Activated CD8-positive, alpha-beta T cell treated with anti-CD3 and anti-CD28 coated beads for 36 hours (primary cell): Measurements from ENCODE around the gene SMPDL3B. TPM values are rescaled to one million over a fixed set of nuclear protein-coding genes. Genes with fewer than 3 reads are reported as not detected.

Source experiments
- ATAC-seq: fragments of 200-7000 bp; cut with Tn5 transposase; one replicate; pipeline ENCODE4 v1.10.0; 2021; ENCODE audit warnings: mild to moderate bottlenecking, moderate library complexity
- CTCF ChIA-PET: fragments of 350-600 bp; sonication (Branson Sonifier 250); formaldehyde crosslinking; loops from one replicate; lab custom pipeline; 2021; ENCODE audit warnings: antibody characterized with exemption; lab: Charles Lee
- POLR2A ChIA-PET: fragments of 350-600 bp; sonication (Branson Sonifier 250); formaldehyde crosslinking; loops from one replicate; lab custom pipeline; 2021; ENCODE audit warnings: antibody characterized with exemption; lab: Charles Lee
- DNase-seq: peaks from one replicate; pipeline ENCODE4 v3.0.0-alpha.2; 2020
- H3K27ac Mint-ChIP-seq: one replicate; pipeline ENCODE4 v1.8.0; 2021; ENCODE audit warnings: mild to moderate bottlenecking, mixed read lengths
- H3K27me3 Mint-ChIP-seq: one replicate; pipeline ENCODE4 v1.8.0; 2021; ENCODE audit warnings: mixed read lengths
- H3K36me3 Mint-ChIP-seq: one replicate; pipeline ENCODE4 v1.8.0; 2021; ENCODE audit warnings: low read depth, mixed read lengths
- H3K4me1 Mint-ChIP-seq: one replicate; pipeline ENCODE4 v1.8.0; 2021; ENCODE audit warnings: low read depth, mixed read lengths
- H3K4me3 Mint-ChIP-seq: one replicate; pipeline ENCODE4 v1.8.0; 2021; ENCODE audit warnings: mild to moderate bottlenecking, moderate library complexity, mixed read lengths
- H3K9me3 Mint-ChIP-seq: one replicate; pipeline ENCODE4 v1.8.0; 2021; ENCODE audit warnings: mixed read lengths
- intact Hi-C: fragments of 100-400 bp; cut with micrococcal nuclease; formaldehyde crosslinking; loops from one replicate; pipeline ENCODE4 v1.10.0; 2022
- total RNA-seq, 2 experiments: library from RNA; stranded (reverse); gene quantifications; one replicate each; pipeline ENCODE4 v1.2.3, GENCODE V29; 2021
- TF ChIP-seq, protein P1 (sequence below): fragments of 200-600 bp; IDR thresholded peaks from one replicate; pipeline ENCODE4 v1.8.0; 2022; ENCODE audit warnings: antibody characterized with exemption, mild to moderate bottlenecking

Gene SMPDL3B
- total RNA-seq, 2 experiments from 2014 or later, result 0.27 to 0.38 TPM

DNA sequence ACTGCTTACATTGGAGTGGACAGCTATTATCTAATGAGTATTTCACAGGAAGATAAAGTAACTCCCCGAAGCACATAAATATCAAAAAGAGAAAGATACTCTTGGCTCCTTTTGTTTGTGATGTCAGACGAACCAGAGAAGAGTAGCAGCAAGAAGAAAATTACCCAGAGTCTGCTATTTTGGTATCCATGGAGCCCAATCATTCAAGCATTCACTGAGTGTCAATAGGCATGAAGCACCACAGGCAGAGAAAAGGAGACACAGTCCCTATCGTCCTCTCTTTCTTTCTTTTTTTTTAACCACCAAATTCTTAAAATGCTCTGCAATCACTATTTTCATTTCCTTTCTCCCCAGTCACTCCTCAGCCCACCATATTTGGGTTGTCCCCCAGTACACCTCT lies 40.3 kb upstream of the SMPDL3B start:
- POLR2A ChIA-PET, result interaction anchor here (1.2 to 1.3 kb wide), 2 partner anchors 10 to 15 kb away, joined by 3 to 4 read pairs; no protein-coding TSS in a partner anchor
- CTCF ChIA-PET, result no interaction called here
- ATAC-seq, result no peak
- no peak for DNase-seq
- Mint-ChIP-seq H3K27ac (peak overlapping the region; percentile 73), H3K9me3 (no peaks in the 10 kb centered on the region), H3K36me3 (peaks cover 47% of the 10 kb centered on the region), H3K4me3 (no peak overlapping the region), H3K4me1 (peaks cover 27% of the 10 kb centered on the region), H3K27me3 (no peaks in the 10 kb centered on the region)
- intact Hi-C loops, result no loop called here
- TF ChIP-seq, protein P1, sequence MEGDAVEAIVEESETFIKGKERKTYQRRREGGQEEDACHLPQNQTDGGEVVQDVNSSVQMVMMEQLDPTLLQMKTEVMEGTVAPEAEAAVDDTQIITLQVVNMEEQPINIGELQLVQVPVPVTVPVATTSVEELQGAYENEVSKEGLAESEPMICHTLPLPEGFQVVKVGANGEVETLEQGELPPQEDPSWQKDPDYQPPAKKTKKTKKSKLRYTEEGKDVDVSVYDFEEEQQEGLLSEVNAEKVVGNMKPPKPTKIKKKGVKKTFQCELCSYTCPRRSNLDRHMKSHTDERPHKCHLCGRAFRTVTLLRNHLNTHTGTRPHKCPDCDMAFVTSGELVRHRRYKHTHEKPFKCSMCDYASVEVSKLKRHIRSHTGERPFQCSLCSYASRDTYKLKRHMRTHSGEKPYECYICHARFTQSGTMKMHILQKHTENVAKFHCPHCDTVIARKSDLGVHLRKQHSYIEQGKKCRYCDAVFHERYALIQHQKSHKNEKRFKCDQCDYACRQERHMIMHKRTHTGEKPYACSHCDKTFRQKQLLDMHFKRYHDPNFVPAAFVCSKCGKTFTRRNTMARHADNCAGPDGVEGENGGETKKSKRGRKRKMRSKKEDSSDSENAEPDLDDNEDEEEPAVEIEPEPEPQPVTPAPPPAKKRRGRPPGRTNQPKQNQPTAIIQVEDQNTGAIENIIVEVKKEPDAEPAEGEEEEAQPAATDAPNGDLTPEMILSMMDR, result no peak

DNA sequence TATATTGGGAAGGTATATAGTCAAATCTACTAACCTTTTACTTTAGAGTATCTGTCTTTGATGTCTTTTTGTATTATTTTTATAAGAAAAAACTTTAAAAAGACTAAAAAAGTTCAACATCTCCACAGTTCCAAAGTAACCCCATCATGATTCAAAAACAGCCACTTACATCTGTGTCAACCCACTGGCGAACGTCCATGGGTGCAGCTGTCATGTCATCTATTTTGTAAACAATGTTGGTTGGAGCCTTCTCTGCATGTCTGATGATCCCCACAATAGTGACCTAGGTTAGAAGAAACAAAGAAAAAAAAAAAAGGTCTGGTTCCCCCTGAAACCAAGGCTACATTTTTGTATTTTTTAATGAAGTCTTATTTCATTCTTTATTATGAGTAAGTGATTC lies 28.0 kb upstream of the SMPDL3B start:
- Mint-ChIP-seq H3K36me3 (peaks cover 49% of the 10 kb centered on the region), H3K27me3 (no peaks in the 10 kb centered on the region), H3K4me1 (peaks cover 2% of the 10 kb centered on the region), H3K9me3 (no peaks in the 10 kb centered on the region), H3K4me3 (no peak overlapping the region), H3K27ac (no peak overlapping the region)
- no peak for ATAC-seq
- intact Hi-C loops, result no loop called here
- CTCF ChIA-PET, result interaction anchor here (1.0 kb wide), 1 partner anchor 15 kb away, joined by 3 read pairs; no protein-coding TSS in a partner anchor
- no peak for DNase-seq
- TF ChIP-seq, protein P1, result no peak
- POLR2A ChIA-PET, result no interaction called here

DNA sequence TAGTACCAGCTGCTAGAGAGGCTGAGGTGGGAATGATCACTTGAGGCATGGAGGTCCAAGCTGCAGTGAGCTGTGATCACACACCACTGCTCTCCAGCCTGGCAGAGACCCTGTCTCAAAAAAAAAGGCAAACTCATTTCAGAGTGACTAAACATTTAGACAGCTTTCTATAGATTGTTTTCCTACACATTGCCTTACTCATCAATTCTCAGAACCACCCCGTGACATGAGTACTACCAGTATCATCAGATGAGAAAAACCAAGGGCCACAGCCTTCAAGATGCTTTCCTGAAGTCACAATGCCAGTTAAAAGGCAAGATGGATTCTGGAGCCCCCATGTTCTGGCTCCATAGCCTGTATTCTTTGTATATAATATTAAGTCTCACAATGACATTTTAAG lies 22.4 kb upstream of the SMPDL3B start:
- peak overlapping the region; percentile 85 for H3K27ac Mint-ChIP-seq
- ATAC-seq (no peak), DNase-seq (no peak)
- H3K36me3 Mint-ChIP-seq, result peaks cover 41% of the 10 kb centered on the region
- TF ChIP-seq, protein P1, result no peak
- peak overlapping the region; percentile 43 for H3K4me3 Mint-ChIP-seq
- no peaks in the 10 kb centered on the region for H3K27me3 Mint-ChIP-seq
- peaks cover 16% of the 10 kb centered on the region for H3K4me1 Mint-ChIP-seq
- intact Hi-C loops, result no loop called here
- ChIA-PET POLR2A (interaction anchor here (1.0 kb wide), 1 partner anchor 21 kb away, joined by 3 read pairs; no protein-coding TSS in a partner anchor), CTCF (interaction anchor here (1.4 kb wide), 1 partner anchor 28 kb away, joined by 4 read pairs; no protein-coding TSS in a partner anchor)
- peaks cover 3% of the 10 kb centered on the region for H3K9me3 Mint-ChIP-seq

DNA sequence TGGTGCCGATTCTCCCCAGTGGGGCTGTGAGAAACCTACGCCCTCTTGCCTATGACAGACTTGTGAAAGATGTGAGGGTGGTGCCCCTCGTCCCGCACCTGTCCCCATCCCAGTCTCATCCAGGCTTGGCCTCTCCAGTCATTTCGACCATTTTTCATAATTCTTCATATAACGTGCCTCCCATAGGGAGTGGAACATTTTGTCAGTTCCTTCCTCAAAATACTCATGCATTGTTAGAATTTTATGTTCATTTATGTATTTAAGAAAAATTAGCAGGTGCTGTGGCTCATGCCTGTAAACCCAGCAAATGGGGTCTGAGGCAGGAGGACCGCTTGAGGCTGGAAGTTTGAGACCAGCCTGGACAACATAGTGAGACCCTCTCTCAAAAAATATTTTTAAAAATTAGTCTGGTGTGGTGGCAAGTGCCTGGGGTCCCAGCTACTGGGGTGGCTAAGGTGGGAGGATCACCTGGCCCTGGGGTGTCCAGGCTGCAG lies 19.7 kb upstream of the SMPDL3B start:
- POLR2A ChIA-PET, result no interaction called here
- no peak for DNase-seq
- no peaks in the 10 kb centered on the region for H3K27me3 Mint-ChIP-seq
- peak overlapping the region; percentile 99 for H3K4me3 Mint-ChIP-seq
- TF ChIP-seq, protein P1, result no peak
- peaks cover 29% of the 10 kb centered on the region for H3K36me3 Mint-ChIP-seq
- peaks cover 16% of the 10 kb centered on the region for H3K4me1 Mint-ChIP-seq
- peaks cover 3% of the 10 kb centered on the region for H3K9me3 Mint-ChIP-seq
- no peak for ATAC-seq
- CTCF ChIA-PET, result no interaction called here
- H3K27ac Mint-ChIP-seq, result peak overlapping the region; percentile 100
- intact Hi-C loops, result no loop called here

DNA sequence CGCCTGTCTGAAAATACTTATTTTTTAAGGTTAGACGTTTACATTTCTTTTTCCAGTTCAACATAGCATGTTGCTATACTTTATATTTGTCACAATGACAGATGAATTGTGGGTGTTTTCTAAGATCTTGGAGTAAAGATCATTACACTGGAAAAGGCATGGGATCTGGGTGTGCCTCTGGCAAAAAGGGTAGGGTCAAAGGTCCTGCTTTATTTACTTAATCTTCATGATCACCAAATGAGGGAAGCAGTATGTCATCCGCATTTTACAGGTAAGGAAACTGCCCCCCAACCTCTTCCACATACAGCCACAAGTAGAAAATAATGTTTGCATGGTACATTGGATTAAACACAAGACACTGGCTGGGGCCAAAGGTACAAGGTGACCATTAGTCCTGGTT lies 12.5 kb upstream of the SMPDL3B start:
- Mint-ChIP-seq H3K9me3 (no peaks in the 10 kb centered on the region), H3K27me3 (no peaks in the 10 kb centered on the region), H3K4me1 (no peaks in the 10 kb centered on the region), H3K4me3 (no peak overlapping the region), H3K36me3 (no peaks in the 10 kb centered on the region), H3K27ac (no peak overlapping the region)
- POLR2A ChIA-PET, result no interaction called here
- TF ChIP-seq, protein P1, result no peak
- DNase-seq (no peak), ATAC-seq (no peak)
- intact Hi-C loops, result no loop called here
- CTCF ChIA-PET, result interaction anchor here (2.4 kb wide), 1 partner anchor 18 kb away, joined by 10 read pairs; no protein-coding TSS in a partner anchor
